Measurements from ENCODE around the gene TMEM168.

GRCh38 chr7:112763996-112764395 lies 26.2 kb downstream of the TMEM168 start:
- no peak for TF ChIP-seq CTCF (IDR thresholded peaks at IDR 0.05)
- TF ChIP-seq POLR2AphosphoS5 (IDR thresholded peaks at IDR 0.05; ENCODE audit: insufficient read depth in 1 of 2, low read depth in 1 of 2): no peak
- no peak for TF ChIP-seq POLR2A (IDR thresholded peaks at IDR 0.05)

Measured in vagina (tissue), 2 donors.